ENCODE data around the gene LYRM4.

GRCh38 chr6:5292154-5292553 is 31.4 kb upstream of the LYRM4 start:
- TF ChIP-seq CTCF (IDR thresholded peaks at IDR 0.05; ENCODE audit: insufficient read depth, low read length, poor library complexity, severe bottlenecking) (no peak), EZH2phosphoT487 (conservative IDR thresholded peaks at IDR 0.05; ENCODE audit: low read length) (no peak)

All from SU-DHL-6 (cell line).